Activated CD4-positive, alpha-beta memory T cell treated with anti-CD3 and anti-CD28 coated beads, Interleukin-2, amount 10 ng/mL, durations not matched to agents 7 days and 5 days (primary cell): ENCODE results near the gene OR2AG1. TPM values are rescaled to one million over a fixed set of nuclear protein-coding genes. Genes with fewer than 3 reads are reported as not detected.

Experiments used
- CTCF ChIA-PET: fragments of 350-600 bp; sonication (Branson Sonifier 250); formaldehyde crosslinking; loops from one replicate; lab custom pipeline; 2021; ENCODE audit warnings: antibody characterized with exemption, inconsistent platforms; lab: Charles Lee
- POLR2A ChIA-PET: fragments of 350-600 bp; sonication (Branson Sonifier 250); formaldehyde crosslinking; loops from one replicate; lab custom pipeline; 2021; ENCODE audit warnings: antibody characterized with exemption; lab: Charles Lee
- DNase-seq: peaks from one replicate; pipeline ENCODE4 v3.0.0-alpha.2; 2020
- H3K27ac Mint-ChIP-seq: one replicate; pipeline ENCODE4 v1.8.0; 2021; ENCODE audit warnings: mild to moderate bottlenecking, mixed read lengths
- H3K27me3 Mint-ChIP-seq: one replicate; pipeline ENCODE4 v1.8.0; 2021; ENCODE audit warnings: mixed read lengths
- H3K36me3 Mint-ChIP-seq: one replicate; pipeline ENCODE4 v1.8.0; 2021; ENCODE audit warnings: low read depth, mixed read lengths
- H3K4me1 Mint-ChIP-seq: one replicate; pipeline ENCODE4 v1.8.0; 2021; ENCODE audit warnings: mixed read lengths
- H3K4me3 Mint-ChIP-seq: one replicate; pipeline ENCODE4 v1.8.0; 2021; ENCODE audit warnings: mild to moderate bottlenecking, mixed read lengths
- H3K9me3 Mint-ChIP-seq: one replicate; pipeline ENCODE4 v1.8.0; 2021; ENCODE audit warnings: mixed read lengths
- total RNA-seq, 2 experiments: library from RNA; stranded (reverse); gene quantifications; one replicate each; pipeline ENCODE4 v1.2.3, GENCODE V29; 2021

OR2AG1 gene
- total RNA-seq, result not detected

- Mint-ChIP-seq H3K36me3 (no peaks in the 10 kb centered on the region), H3K27me3 (peaks cover 17% of the 10 kb centered on the region), H3K4me1 (no peaks in the 10 kb centered on the region), H3K9me3 (no peaks in the 10 kb centered on the region), H3K27ac (no peak within 1 kb of the TSS), H3K4me3 (no peak within 1 kb of the TSS)
- ChIA-PET CTCF (no interaction called here), POLR2A (no interaction called here)
- no peak for DNase-seq
These were observed at the start of gene OR2AG1 for GRCh38 chr11:6782720-6783119. TSS of gene OR2AG1 (plus strand) at chr11:6783020. CDS start at chr11:6785038, 2,018 bp downstream.

GRCh38 chr11:6733326-6734275 lies 49.2 kb upstream of the OR2AG1 start:
- Mint-ChIP-seq H3K27ac (peak overlapping the region; percentile 40), H3K4me3 (no peak overlapping the region), H3K36me3 (peaks cover 87% of the 10 kb centered on the region), H3K27me3 (no peaks in the 10 kb centered on the region), H3K9me3 (no peaks in the 10 kb centered on the region), H3K4me1 (peaks cover 66% of the 10 kb centered on the region)
- ChIA-PET POLR2A (interaction anchor here (1.0 to 6.4 kb wide), 3 partner anchors 9 to 13 kb away, joined by 3 to 33 read pairs (median 5); no protein-coding TSS in a partner anchor), CTCF (interaction anchor here (0.6 to 1.6 kb wide), 11 partner anchors 9 to 838 kb away, joined by 3 to 11 read pairs (median 4); partner anchors contain the start of gene MRPL17)
- no peak for DNase-seq

GRCh38 chr11:6734616-6735015 lies 48.2 kb upstream of the OR2AG1 start:
- CTCF ChIA-PET, result interaction anchor here (0.6 to 13.0 kb wide), 10 partner anchors 9 to 837 kb away, joined by 3 to 244 read pairs (median 4); partner anchors contain the start of gene MRPL17
- no peak for DNase-seq
- no peak overlapping the region for H3K4me3 Mint-ChIP-seq
- H3K27me3 Mint-ChIP-seq, result no peaks in the 10 kb centered on the region
- POLR2A ChIA-PET, result interaction anchor here (0.9 to 6.4 kb wide), 2 partner anchors 12 to 415 kb away, joined by 3 to 33 read pairs; partner anchors contain the start of gene CAVIN3
- peak overlapping the region; percentile 40 for H3K27ac Mint-ChIP-seq
- H3K36me3 Mint-ChIP-seq, result peaks cover 84% of the 10 kb centered on the region
- H3K4me1 Mint-ChIP-seq, result peaks cover 70% of the 10 kb centered on the region
- no peaks in the 10 kb centered on the region for H3K9me3 Mint-ChIP-seq

GRCh38 chr11:6735306-6735705 lies 47.5 kb upstream of the OR2AG1 start:
- H3K4me1 Mint-ChIP-seq, result peaks cover 75% of the 10 kb centered on the region
- no peaks in the 10 kb centered on the region for H3K27me3 Mint-ChIP-seq
- ChIA-PET POLR2A (interaction anchor here (0.9 to 6.4 kb wide), 2 partner anchors 11 to 415 kb away, joined by 3 to 33 read pairs; partner anchors contain the start of gene CAVIN3), CTCF (interaction anchor here (0.8 to 13.0 kb wide), 7 partner anchors 9 to 29 kb away, joined by 3 to 244 read pairs (median 5); no protein-coding TSS in a partner anchor)
- no peaks in the 10 kb centered on the region for H3K9me3 Mint-ChIP-seq
- peak overlapping the region; percentile 28 for H3K27ac Mint-ChIP-seq
- H3K4me3 Mint-ChIP-seq, result no peak overlapping the region
- peaks cover 81% of the 10 kb centered on the region for H3K36me3 Mint-ChIP-seq
- DNase-seq, result no peak

GRCh38 chr11:6736495-6737121 lies 46.2 kb upstream of the OR2AG1 start:
- CTCF ChIA-PET, result interaction anchor here (1.1 to 13.0 kb wide), 8 partner anchors 8 to 500 kb away, joined by 3 to 244 read pairs (median 6); no protein-coding TSS in a partner anchor
- POLR2A ChIA-PET, result interaction anchor here (0.7 to 6.4 kb wide), 2 partner anchors 10 to 124 kb away, joined by 3 to 33 read pairs; no protein-coding TSS in a partner anchor
- no peaks in the 10 kb centered on the region for H3K9me3 Mint-ChIP-seq

GRCh38 chr11:6737872-6738466 lies 44.9 kb upstream of the OR2AG1 start:
- ChIA-PET CTCF (interaction anchor here (0.6 to 13.0 kb wide), 18 partner anchors 9 to 359 kb away, joined by 3 to 244 read pairs (median 4); partner anchors contain the start of gene MRPL17), POLR2A (interaction anchor here (1.0 to 6.4 kb wide), 4 partner anchors 8 to 133 kb away, joined by 3 to 33 read pairs (median 4); no protein-coding TSS in a partner anchor)
- peak overlapping the region; percentile 29 for H3K27ac Mint-ChIP-seq
- no peaks in the 10 kb centered on the region for H3K9me3 Mint-ChIP-seq
- peak; percentile 71 for DNase-seq
- peaks cover 86% of the 10 kb centered on the region for H3K4me1 Mint-ChIP-seq
- H3K4me3 Mint-ChIP-seq, result no peak overlapping the region
- H3K27me3 Mint-ChIP-seq, result no peaks in the 10 kb centered on the region
- peaks cover 75% of the 10 kb centered on the region for H3K36me3 Mint-ChIP-seq

More at GRCh38 chr11:6736495-6737121, 46.2 kb upstream of the OR2AG1 start:
- Mint-ChIP-seq H3K27me3 (no peaks in the 10 kb centered on the region), H3K4me1 (peaks cover 79% of the 10 kb centered on the region), H3K4me3 (no peak overlapping the region), H3K27ac (peak overlapping the region; percentile 18), H3K36me3 (peaks cover 76% of the 10 kb centered on the region)
- no peak for DNase-seq

GRCh38 chr11:6738590-6738989 lies 44.2 kb upstream of the OR2AG1 start:
- Mint-ChIP-seq H3K4me3 (no peak overlapping the region), H3K4me1 (peaks cover 85% of the 10 kb centered on the region), H3K9me3 (no peaks in the 10 kb centered on the region), H3K36me3 (peaks cover 73% of the 10 kb centered on the region), H3K27ac (peak overlapping the region; percentile 29), H3K27me3 (no peaks in the 10 kb centered on the region)
- ChIA-PET CTCF (interaction anchor here (1.1 to 13.0 kb wide), 11 partner anchors 9 to 253 kb away, joined by 3 to 244 read pairs (median 6); partner anchors contain the start of genes MRPL17 and TPP1), POLR2A (interaction anchor here (1.0 to 6.4 kb wide), 3 partner anchors 8 to 126 kb away, joined by 3 to 33 read pairs (median 5); no protein-coding TSS in a partner anchor)
- no peak for DNase-seq

- Mint-ChIP-seq H3K4me1 (peaks cover 49% of the 10 kb centered on the region), H3K27me3 (no peaks in the 10 kb centered on the region), H3K36me3 (peaks cover 41% of the 10 kb centered on the region), H3K27ac (peak overlapping the region; percentile 68), H3K9me3 (no peaks in the 10 kb centered on the region), H3K4me3 (no peak overlapping the region)
- ChIA-PET POLR2A (interaction anchor here (1.3 to 1.9 kb wide), 3 partner anchors 9 to 123 kb away, joined by 3 to 5 read pairs (median 5); partner anchors contain the start of gene TPP1), CTCF (interaction anchor here (1.2 to 13.0 kb wide), 3 partner anchors 15 to 59 kb away, joined by 3 to 244 read pairs (median 8); partner anchors contain the start of gene MRPL17)
- no peak for DNase-seq
These were observed 40.6 kb upstream of the OR2AG1 start for GRCh38 chr11:6742260-6742659.

GRCh38 chr11:6745018-6745417 lies 37.8 kb upstream of the OR2AG1 start:
- CTCF ChIA-PET, result interaction anchor here (0.6 to 13.0 kb wide), 12 partner anchors 7 to 301 kb away, joined by 3 to 244 read pairs (median 6); partner anchors contain the start of genes ARFIP2, MRPL17, TIMM10B and TPP1
- Mint-ChIP-seq H3K4me3 (no peak overlapping the region), H3K27me3 (no peaks in the 10 kb centered on the region), H3K9me3 (no peaks in the 10 kb centered on the region), H3K36me3 (peaks cover 21% of the 10 kb centered on the region), H3K27ac (no peak overlapping the region), H3K4me1 (peaks cover 32% of the 10 kb centered on the region)
- DNase-seq, result no peak
- POLR2A ChIA-PET, result interaction anchor here (0.8 to 3.0 kb wide), 12 partner anchors 9 to 1055 kb away, joined by 3 to 33 read pairs (median 5); partner anchors contain the start of genes APBB1, ARFIP2, MRPL17 and TIMM10B

- H3K4me3 Mint-ChIP-seq, result no peak overlapping the region
- H3K27ac Mint-ChIP-seq, result no peak overlapping the region
- DNase-seq, result no peak
- ChIA-PET POLR2A (interaction anchor here (0.5 to 3.0 kb wide), 15 partner anchors 10 to 1056 kb away, joined by 3 to 33 read pairs (median 4); partner anchors contain the start of genes APBB1, ARFIP2, MRPL17 and TAF10), CTCF (interaction anchor here (0.6 to 13.0 kb wide), 19 partner anchors 8 to 366 kb away, joined by 3 to 244 read pairs (median 5); partner anchors contain the start of genes ARFIP2, MRPL17, TIMM10B and TPP1)
- H3K36me3 Mint-ChIP-seq, result peaks cover 21% of the 10 kb centered on the region
- H3K27me3 Mint-ChIP-seq, result no peaks in the 10 kb centered on the region
- peaks cover 30% of the 10 kb centered on the region for H3K4me1 Mint-ChIP-seq
- no peaks in the 10 kb centered on the region for H3K9me3 Mint-ChIP-seq
These were observed 37.3 kb upstream of the OR2AG1 start for GRCh38 chr11:6745465-6746015.

GRCh38 chr11:6746086-6746618 lies 36.7 kb upstream of the OR2AG1 start:
- H3K4me1 Mint-ChIP-seq, result peaks cover 26% of the 10 kb centered on the region
- no peaks in the 10 kb centered on the region for H3K9me3 Mint-ChIP-seq
- ChIA-PET CTCF (interaction anchor here (0.7 to 13.0 kb wide), 18 partner anchors 8 to 383 kb away, joined by 3 to 244 read pairs (median 6); partner anchors contain the start of genes ARFIP2, MRPL17, TIMM10B and TPP1), POLR2A (interaction anchor here (0.5 to 3.0 kb wide), 16 partner anchors 9 to 356 kb away, joined by 3 to 33 read pairs (median 4); partner anchors contain the start of genes APBB1, ARFIP2, MRPL17 and SMPD1)
- no peak overlapping the region for H3K4me3 Mint-ChIP-seq
- DNase-seq, result peak; percentile 55
- H3K27me3 Mint-ChIP-seq, result no peaks in the 10 kb centered on the region
- no peak overlapping the region for H3K27ac Mint-ChIP-seq
- peaks cover 17% of the 10 kb centered on the region for H3K36me3 Mint-ChIP-seq
